Prostate gland (tissue), 2 donors: ENCODE results near the gene PRF1.

Experiments
- CTCF ChIP-seq, 4 experiments: fragments of 200-600 bp in 2 of 4; fragments of 450-650 bp in 2 of 4; sonication (generic) in 2 of 4; IDR thresholded peaks; 1 replicate in 3 of 4; 2 replicates in 1 of 4; pipeline ENCODE4 v1.5.1; 2016 to 2019; ENCODE audit warnings: antibody characterized with exemption in 4 of 4, mild to moderate bottlenecking in 2 of 4, moderate library complexity in 2 of 4
- POLR2A ChIP-seq: fragments of 450-650 bp; IDR thresholded peaks from one replicate; pipeline ENCODE4 v1.6.1; 2016; ENCODE audit warnings: antibody characterized with exemption, mild to moderate bottlenecking
- POLR2AphosphoS5 ChIP-seq: sonication (generic); formaldehyde crosslinking; IDR thresholded peaks from one replicate; pipeline ENCODE4 v1.6.1; 2017; ENCODE audit warnings: antibody characterized with exemption

GRCh38 chr10:70564113-70564725 lies 38.3 kb downstream of the PRF1 start:
- no peak for TF ChIP-seq CTCF (IDR thresholded peaks at IDR 0.05)
- no peak for TF ChIP-seq POLR2AphosphoS5
- TF ChIP-seq POLR2A = no peak
